Left renal cortex interstitium (tissue), 4 donors: ENCODE results near the gene CLDN4. TPM values are rescaled to one million over a fixed set of nuclear protein-coding genes. Genes with fewer than 3 reads are reported as not detected.
"Not testable (repeated sequence)": the region's sequence is repeated elsewhere in the genome, so short reads cannot be mapped to it uniquely, and the experiment has no call there.

Experiments used
- DNase-seq, 4 donors: peaks; one replicate each; pipeline ENCODE4 v3.0.0-alpha.2; 2013; ENCODE audit warnings: low read depth in 4 of 4, low spot score in 2 of 4, missing footprints in 1 of 4
- polyA plus RNA-seq, 4 donors: library from polyadenylated mRNA; unstranded; fragments of 120-200 nt; gene quantifications; one replicate each; pipeline ENCODE4 v1.2.1, GENCODE V29; 2013; ENCODE audit not compliant: insufficient read length in 4 of 4

The CLDN4 gene
- polyA plus RNA-seq, 4 donors: 57.5 to 104 (median 96.4) TPM

DNA sequence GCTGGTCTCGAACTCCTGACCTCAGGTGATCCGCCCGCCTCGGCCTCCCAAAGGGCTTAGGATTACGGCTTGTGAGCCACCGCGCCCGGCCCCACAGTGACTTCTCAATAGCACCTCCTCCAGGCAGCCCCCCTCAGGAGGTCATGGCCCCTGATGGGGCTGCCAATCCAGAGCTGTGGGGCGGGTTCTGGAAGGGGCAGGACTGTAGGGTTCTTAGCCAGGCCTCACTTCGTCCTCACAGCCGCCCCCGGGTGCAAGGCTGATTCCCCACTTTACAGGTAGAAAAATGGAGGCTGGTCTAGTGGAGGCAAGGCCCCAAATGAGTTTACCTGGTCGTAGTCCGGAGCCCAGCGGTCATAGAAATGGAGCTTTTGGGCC lies 10.9 kb downstream of the CLDN4 start:
- DNase-seq: no peak

GRCh38 chr7:73842067-73842976 lies 11.5 kb downstream of the CLDN4 start, which contains the start of gene METTL27:
Gene METTL27, minus strand, starts transcription at chr7:73842516. Its CDS starts 376 bp downstream, at chr7:73842140.
- DNase-seq: peak in 2 of 4 donors; percentile 83 to 92

DNA sequence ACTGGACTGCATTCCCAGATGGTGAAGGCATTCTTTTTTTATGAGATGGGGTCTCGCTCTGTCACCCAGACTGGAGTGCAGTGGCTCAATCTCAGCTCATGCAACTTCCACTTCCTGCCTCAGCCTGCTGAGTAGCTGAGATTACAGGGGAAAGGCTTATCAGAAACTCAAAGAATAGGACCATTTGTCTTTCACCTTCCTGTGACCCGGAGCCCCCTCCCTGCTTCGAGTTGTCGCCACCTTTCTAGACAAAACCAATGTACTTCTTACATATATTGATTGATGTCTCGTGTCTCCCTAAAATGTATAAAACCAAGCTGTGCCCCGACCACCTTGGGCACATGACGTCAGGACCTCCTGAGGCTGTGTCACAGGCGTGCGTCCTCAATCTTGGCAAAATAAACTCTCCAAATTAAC lies 13.3 kb downstream of the CLDN4 start:
- no peak for DNase-seq

DNA sequence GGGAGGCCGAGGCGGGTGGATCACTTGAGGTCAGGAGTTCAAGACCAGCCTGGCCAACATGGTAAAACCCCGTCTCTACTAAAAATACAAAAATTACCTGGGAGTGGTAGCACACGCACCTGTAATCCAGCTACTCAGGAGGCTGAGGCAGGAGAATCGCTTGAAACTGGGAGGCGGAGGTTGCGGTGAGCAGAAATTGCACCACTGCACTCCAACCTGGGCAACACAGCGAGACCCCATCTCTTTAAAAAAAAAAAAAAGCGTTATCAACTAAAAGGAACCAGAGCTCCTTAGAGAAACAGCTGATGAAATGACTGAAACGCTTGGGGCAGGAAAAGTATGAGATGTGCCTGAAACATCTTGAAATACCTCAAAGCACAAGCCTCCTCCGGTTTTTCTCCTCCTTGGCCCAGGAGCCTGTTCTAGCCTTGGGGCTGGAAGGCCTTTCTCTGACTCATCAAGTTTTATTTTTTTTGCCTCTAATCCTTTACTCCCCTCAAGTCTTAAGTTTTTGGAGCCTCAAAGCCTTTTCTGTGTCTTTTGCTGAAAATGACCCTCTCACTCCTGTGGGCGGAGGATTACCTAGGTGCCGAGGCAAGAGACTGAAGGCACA lies 14.2 kb downstream of the CLDN4 start:
- no peak for DNase-seq

DNA sequence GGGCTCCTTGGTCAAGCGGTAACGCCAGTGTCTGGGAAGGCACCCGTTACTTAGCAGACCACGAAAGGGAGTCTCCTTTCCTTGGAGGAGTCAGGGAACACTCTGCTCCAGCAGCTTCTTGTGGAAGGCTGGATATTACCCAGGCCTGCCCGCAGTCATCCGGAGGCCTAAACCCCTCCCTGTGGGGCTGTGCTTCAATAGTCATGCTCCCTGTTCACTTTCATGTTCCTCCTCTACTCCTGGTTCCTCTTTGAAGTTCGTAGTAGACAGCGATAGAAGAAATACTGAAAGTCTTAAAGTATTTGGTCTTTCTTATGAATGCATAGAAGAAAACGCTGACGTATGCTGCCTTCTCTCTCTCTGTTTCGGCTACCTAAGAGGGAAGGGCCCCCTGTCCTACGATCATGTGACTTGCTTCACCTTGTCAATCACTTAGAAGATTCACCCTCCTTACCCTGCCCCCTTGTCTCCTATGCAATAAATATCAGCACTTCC lies 15.0 kb downstream of the CLDN4 start:
- not testable (repeated sequence) for DNase-seq

GRCh38 chr7:73847941-73848723 lies 17.3 kb downstream of the CLDN4 start:
- no peak for DNase-seq

DNA sequence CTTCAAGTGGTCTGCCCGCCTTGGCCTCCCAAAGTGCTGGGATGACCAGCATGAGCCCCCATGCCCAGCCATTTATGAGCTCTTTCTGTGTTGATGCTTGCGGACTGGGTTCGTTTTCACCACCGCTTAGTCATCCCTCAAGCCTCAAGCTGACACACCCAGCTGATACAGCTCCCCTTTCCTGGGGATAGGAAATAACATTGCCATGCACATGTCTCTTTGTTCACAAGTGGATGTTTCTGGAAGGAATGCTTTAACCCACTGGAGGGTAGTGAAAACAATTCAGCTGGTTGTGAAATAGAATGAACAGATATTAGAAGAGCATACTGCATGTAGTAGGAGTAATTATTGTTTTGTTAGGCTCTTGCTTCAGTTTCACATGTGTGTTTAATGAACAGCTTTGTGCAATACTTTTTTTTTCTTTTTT lies 20.0 kb downstream of the CLDN4 start:
- no peak for DNase-seq

DNA sequence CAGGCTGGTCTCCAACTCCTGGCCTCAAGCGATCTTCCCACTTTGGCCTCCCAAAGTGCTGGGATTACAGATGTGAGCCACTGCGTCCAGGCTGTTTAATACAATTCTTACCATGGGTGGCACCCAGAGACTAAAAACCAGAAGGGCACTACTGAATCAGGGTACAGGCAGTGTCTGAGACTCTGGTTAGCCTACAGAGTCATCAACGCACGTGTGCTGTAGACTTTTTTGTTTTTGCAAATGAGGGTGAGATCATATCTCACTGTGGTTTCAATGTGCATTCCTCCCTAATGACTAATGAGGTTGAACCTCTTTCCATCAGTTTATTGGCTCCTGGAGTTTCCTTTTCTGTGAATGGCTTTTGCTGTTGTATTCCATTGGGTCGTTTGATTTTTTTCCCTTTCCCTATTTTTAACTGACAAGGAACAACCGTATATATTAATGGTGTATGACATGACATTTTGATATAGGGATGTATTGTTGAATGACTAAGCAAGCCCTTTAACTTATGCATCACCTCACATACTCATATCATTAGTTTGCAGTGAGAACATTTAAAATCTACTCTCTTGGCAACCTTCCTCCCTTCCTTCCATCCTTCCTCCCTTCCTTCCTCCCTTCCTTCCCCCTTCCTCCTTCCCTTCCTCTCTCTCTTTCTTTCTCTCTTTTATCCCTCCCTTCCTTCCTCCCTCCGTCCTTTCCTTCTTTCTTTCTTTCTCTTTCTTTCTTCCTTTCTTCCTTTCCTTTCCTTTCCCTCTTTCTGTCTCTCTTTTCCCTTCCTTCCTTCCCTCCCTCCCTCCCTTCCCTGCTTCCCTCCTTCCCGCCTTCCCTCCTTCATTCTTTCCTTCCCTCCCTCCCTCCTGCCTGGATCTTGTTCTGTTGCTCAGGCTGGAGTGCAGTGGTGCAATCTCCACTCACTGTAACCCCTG lies 20.9 kb downstream of the CLDN4 start:
- DNase-seq: no peak

- no peak for DNase-seq
These were observed 21.7 kb downstream of the CLDN4 start for GRCh38 chr7:73852500-73852899.

DNA sequence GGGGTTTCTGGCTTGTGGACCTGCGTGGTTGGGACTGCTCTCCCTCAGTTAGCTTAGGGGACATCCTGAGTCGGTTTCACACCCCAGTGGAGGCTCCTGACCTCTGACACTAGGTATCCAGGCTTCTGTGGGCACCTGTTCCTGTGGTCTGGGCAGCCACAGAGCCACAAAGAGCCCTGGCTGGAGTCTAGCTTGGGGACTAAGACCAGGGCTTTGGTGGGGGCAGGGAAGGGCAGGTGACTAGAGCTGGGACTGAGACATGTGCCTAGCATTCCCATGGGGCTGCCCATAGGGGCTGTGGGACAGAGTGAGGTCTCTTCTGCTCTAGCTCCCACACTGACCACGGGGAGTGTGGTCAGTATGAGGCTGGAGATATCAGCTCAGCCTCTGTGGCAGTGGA lies 26.1 kb downstream of the CLDN4 start:
- no peak for DNase-seq

DNA sequence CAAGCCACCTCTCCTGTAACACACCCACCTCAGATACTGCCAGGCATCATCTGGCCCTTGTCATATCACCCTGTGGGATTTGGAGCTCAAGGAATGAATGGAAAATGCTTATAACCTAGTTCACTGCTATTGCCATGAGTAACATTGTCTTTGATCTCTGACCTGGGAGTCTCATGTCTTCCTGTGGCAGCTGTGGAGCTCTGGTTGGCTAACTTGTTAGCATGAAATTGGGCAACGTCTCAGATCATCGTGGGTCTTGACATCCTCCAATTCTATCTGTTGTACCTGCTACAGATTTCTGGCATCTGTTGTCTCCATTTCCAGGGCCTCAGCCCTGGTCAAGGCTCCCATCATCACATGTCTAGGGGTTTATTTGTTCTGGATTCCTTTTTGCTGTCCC lies 28.0 kb downstream of the CLDN4 start:
- no peak for DNase-seq

- no peak for DNase-seq
These were observed 30.1 kb downstream of the CLDN4 start, which contains the start of gene TMEM270 for GRCh38 chr7:73860859-73861258. Gene TMEM270, plus strand, starts transcription at chr7:73861159. Its CDS starts 36 bp downstream, at chr7:73861195.

DNA sequence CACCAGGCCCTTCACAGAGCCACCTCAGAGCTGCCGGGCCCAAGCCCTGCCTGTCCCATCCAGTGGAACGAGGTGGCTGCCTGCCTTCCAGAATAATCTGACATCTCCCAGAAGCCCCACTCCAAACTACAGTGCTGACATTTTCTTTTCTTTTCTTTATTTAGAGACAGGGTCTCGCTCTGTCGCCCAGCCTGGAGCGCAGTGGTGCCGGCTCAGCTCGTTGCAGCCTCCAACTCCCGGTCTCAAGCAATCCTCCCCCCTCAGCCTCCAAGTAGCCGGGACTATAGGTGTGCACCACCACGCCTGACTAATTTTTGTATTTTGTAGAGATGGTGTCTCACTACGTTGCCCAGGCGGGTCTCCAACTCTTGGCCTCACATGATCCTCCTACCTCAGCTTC lies 30.5 kb downstream of the CLDN4 start:
- DNase-seq: no peak

GRCh38 chr7:73864981-73865711 lies 34.4 kb downstream of the CLDN4 start:
- no peak for DNase-seq

- DNase-seq: no peak
These were observed 35.1 kb downstream of the CLDN4 start for GRCh38 chr7:73865738-73866445.

GRCh38 chr7:73866446-73866767 lies 35.6 kb downstream of the CLDN4 start:
- DNase-seq: no peak

GRCh38 chr7:73869011-73869798 lies 38.4 kb downstream of the CLDN4 start:
- DNase-seq: no peak

- no peak for DNase-seq
These were observed 39.3 kb downstream of the CLDN4 start for GRCh38 chr7:73870041-73870492.
